Measurements from ENCODE around the gene NXPH3. TPM values are rescaled to one million over a fixed set of nuclear protein-coding genes. Genes with fewer than 3 reads are reported as not detected.
A peak's percentile ranks its signal among the peaks of the same experiment; 100 is the strongest.

NXPH3 gene
- total and polyA plus RNA-seq, 2 of the 13 experiments (the other 11 are each of a cell fraction or from before 2014, with no cell fraction given): 0.04 to 0.58 TPM

GRCh38 chr17:49595980-49596379 is 20.3 kb downstream of the NXPH3 start:
- peak; percentile 47 for FAIRE-seq
- POLR2A ChIA-PET: interaction anchor here (1.0 to 1.6 kb wide), 2 partner anchors 26 to 81 kb away, joined by 5 to 7 read pairs; partner anchors contain the start of gene SPOP

More at GRCh38 chr17:49595980-49596379, 20.3 kb downstream of the NXPH3 start:
- Histone ChIP-seq H4K20me1 (ENCODE audit: insufficient read depth, low read length) (no peaks in the 10 kb centered on the region), H3K27me3 (ENCODE audit: control insufficient read depth in 1 of 2, insufficient read depth in 2 of 2, low read length in 2 of 2) (no peaks in the 10 kb centered on the region), H3K4me3 (replicated peaks in 1 of 3; ENCODE audit: insufficient read depth in 1 of 3, low read depth in 2 of 3, low read length in 3 of 3) (no peak overlapping the region), H3K79me2 (ENCODE audit: insufficient read depth, low read length) (no peaks in the 10 kb centered on the region), H2AFZ (ENCODE audit: low read length) (no peak overlapping the region), H3K9ac (ENCODE audit: insufficient read depth, low read depth, low read length) (no peak overlapping the region), H3K4me1 (ENCODE audit: insufficient read depth, low read length) (peaks cover 48% of the 10 kb centered on the region), H3K4me2 (ENCODE audit: low read depth, low read length) (peak overlapping the region; percentile 32; the same call in 1 of the 2 replicates), H3K9me3 (ENCODE audit: low read length) (no peaks in the 10 kb centered on the region), H3K27ac (ENCODE audit: extremely low read length, insufficient read depth, low read length) (peak overlapping the region; percentile 58), H3K36me3 (replicated peaks in 1 of 2; ENCODE audit: control insufficient read depth in 1 of 2, insufficient read depth in 2 of 2, low read length in 2 of 2) (peaks cover 6 to 21% of the 10 kb centered on the region in 2 experiments)
- CTCF ChIA-PET (ENCODE audit: low intra/inter-chr PET ratio, low total read pairs): no interaction called here
- ATAC-seq (no peak), DNase-seq (ENCODE audit: low spot score) (no peak)
- no peak for TF ChIP-seq RFX3 (CRISPR knock-in tag; IDR thresholded peaks at IDR 0.05)
- TF ChIP-seq CSRNP1 (CRISPR knock-in tag; IDR thresholded peaks at IDR 0.05): no peak
- TF ChIP-seq IRF2 (CRISPR knock-in tag; IDR thresholded peaks at IDR 0.05): 0 out of 2 replicates have a peak, but pooled peaks have one; percentile 10
- TF ChIP-seq HOXA3 (CRISPR knock-in tag; IDR thresholded peaks at IDR 0.05): no peak
- no peak for TF ChIP-seq RAD21 (CRISPR knock-in tag; IDR thresholded peaks at IDR 0.05)
- no peak for TF ChIP-seq RARA (CRISPR knock-in tag; IDR thresholded peaks at IDR 0.05)
- no peak for TF ChIP-seq ZNF7 (CRISPR knock-in tag; IDR thresholded peaks at IDR 0.05)
- BruUV-seq (replicated peaks): no TSS peak
- in situ Hi-C loops (cut with HindIII; ENCODE audit: extremely low pct_ligation_motif_present, low pct_unique_long_range_greater_than_20kb): no loop called here
- intact Hi-C loops (cut with micrococcal nuclease; ENCODE audit: unreplicated experiment): loop anchor here (2.0 kb wide), 1 partner anchor 19 kb away; no protein-coding TSS in a partner anchor
- 85% methylated on average over 4 of the region's 4 CpGs for WGBS (ENCODE audit: low lambda C conversion rate)

All from HepG2 (cell line).